ENCODE measurements around the gene ARHGAP10.

The ARHGAP10 gene

DNA sequence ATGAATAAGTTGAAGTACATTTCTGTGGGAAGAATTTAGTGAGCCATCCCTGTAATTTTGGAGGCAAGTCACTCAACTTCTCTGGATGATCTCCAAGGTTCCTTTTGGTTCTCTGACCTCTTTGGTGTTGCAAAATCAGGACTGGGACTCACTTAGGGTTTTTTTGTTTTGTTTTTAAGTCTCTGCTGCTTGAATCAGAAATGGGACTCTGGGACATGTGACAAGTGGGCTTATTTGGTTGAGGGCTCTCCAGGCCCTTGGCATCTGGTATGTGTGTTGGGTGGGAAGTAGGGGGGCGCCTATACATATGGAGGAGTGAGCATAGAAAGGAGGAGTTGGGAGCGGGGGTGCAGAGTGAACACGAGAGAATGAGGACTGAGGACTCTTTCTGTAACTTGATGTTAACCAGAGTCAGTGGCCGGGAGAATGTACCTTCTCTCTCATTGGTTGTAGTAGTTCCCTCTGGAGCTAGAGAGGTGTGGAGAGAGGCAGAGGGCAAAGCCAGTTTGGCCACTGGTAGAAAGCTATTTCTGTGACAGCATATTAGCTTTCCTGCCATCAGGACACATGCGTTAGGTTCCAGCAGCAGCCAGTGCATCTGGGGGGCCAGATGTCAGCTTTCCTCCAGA lies 1.9 kb downstream of the ARHGAP10 start:
- Histone ChIP-seq H4K20me1 (ENCODE audit: insufficient read depth, low read length) (peaks cover 7% of the 10 kb centered on the region; the same call in 1 of the 2 replicates), H3K27me3 (ENCODE audit: insufficient read depth, low read length, poor library complexity) (peaks cover 54% of the 10 kb centered on the region), H3K9me3 (ENCODE audit: insufficient read depth, low read length, severe bottlenecking) (no peaks in the 10 kb centered on the region), H3K4me3 (ENCODE audit: low read depth in 1 of 2, low read length in 2 of 2) (no peak overlapping the region), H3K27ac (ENCODE audit: low read length) (no peak overlapping the region), H3K9ac (ENCODE audit: low read depth, low read length) (no peak overlapping the region), H2AFZ (ENCODE audit: low read depth, low read length) (no peak overlapping the region), H3K79me2 (ENCODE audit: insufficient read depth, low read length) (no peaks in the 10 kb centered on the region), H3K36me3 (ENCODE audit: insufficient read depth, low read length) (no peaks in the 10 kb centered on the region), H3K4me1 (ENCODE audit: insufficient read depth, low read length) (peaks cover 18% of the 10 kb centered on the region), H3K4me2 (ENCODE audit: insufficient read depth, low read length) (no peak overlapping the region)
- TF ChIP-seq, protein P1, sequence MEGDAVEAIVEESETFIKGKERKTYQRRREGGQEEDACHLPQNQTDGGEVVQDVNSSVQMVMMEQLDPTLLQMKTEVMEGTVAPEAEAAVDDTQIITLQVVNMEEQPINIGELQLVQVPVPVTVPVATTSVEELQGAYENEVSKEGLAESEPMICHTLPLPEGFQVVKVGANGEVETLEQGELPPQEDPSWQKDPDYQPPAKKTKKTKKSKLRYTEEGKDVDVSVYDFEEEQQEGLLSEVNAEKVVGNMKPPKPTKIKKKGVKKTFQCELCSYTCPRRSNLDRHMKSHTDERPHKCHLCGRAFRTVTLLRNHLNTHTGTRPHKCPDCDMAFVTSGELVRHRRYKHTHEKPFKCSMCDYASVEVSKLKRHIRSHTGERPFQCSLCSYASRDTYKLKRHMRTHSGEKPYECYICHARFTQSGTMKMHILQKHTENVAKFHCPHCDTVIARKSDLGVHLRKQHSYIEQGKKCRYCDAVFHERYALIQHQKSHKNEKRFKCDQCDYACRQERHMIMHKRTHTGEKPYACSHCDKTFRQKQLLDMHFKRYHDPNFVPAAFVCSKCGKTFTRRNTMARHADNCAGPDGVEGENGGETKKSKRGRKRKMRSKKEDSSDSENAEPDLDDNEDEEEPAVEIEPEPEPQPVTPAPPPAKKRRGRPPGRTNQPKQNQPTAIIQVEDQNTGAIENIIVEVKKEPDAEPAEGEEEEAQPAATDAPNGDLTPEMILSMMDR (IDR thresholded peaks at IDR 0.05; ENCODE audit: borderline replicate concordance, extremely low read depth, low read length, poor library complexity, severe bottlenecking): no peak
- no peak for TF ChIP-seq EZH2 (IDR thresholded peaks at IDR 0.05; ENCODE audit: borderline replicate concordance, low read depth, low read length, severe bottlenecking)
- DNase-seq (no peak), ATAC-seq (ENCODE audit: insufficient read depth, low read depth) (no peak)

DNA sequence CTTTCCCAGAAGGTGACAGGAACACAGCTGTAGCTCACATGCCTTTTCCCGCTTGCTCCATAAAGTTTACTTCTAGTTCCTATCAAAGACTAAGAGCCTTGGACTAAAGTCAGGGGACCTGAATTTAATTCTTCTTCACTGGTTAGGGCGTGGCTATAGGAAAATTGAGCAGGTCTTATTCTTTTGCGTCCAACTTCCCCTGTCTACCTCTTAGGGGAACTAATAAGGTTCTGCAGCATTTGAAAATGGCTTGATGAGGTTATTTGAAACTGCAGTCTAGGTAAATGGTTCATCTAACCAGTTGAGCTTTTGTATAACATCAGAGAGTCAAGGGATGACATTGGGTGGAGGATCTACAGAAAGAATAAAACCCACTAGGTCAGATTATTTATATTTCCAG lies 2.6 kb downstream of the ARHGAP10 start:
- Histone ChIP-seq H3K27ac (ENCODE audit: low read length) (no peak overlapping the region), H4K20me1 (ENCODE audit: insufficient read depth, low read length) (peaks cover 7% of the 10 kb centered on the region; the same call in 1 of the 2 replicates), H2AFZ (ENCODE audit: low read depth, low read length) (no peak overlapping the region), H3K4me2 (ENCODE audit: insufficient read depth, low read length) (no peak overlapping the region), H3K79me2 (ENCODE audit: insufficient read depth, low read length) (no peaks in the 10 kb centered on the region), H3K9ac (ENCODE audit: low read depth, low read length) (no peak overlapping the region), H3K4me3 (ENCODE audit: low read depth in 1 of 2, low read length in 2 of 2) (no peak overlapping the region), H3K4me1 (ENCODE audit: insufficient read depth, low read length) (peaks cover 18% of the 10 kb centered on the region), H3K9me3 (ENCODE audit: insufficient read depth, low read length, severe bottlenecking) (no peaks in the 10 kb centered on the region), H3K27me3 (ENCODE audit: insufficient read depth, low read length, poor library complexity) (peaks cover 54% of the 10 kb centered on the region), H3K36me3 (ENCODE audit: insufficient read depth, low read length) (no peaks in the 10 kb centered on the region)
- DNase-seq (no peak), ATAC-seq (ENCODE audit: insufficient read depth, low read depth) (no peak)
- TF ChIP-seq, protein P1 (IDR thresholded peaks at IDR 0.05; ENCODE audit: borderline replicate concordance, extremely low read depth, low read length, poor library complexity, severe bottlenecking): no peak
- TF ChIP-seq EZH2 (IDR thresholded peaks at IDR 0.05; ENCODE audit: borderline replicate concordance, low read depth, low read length, severe bottlenecking): no peak

DNA sequence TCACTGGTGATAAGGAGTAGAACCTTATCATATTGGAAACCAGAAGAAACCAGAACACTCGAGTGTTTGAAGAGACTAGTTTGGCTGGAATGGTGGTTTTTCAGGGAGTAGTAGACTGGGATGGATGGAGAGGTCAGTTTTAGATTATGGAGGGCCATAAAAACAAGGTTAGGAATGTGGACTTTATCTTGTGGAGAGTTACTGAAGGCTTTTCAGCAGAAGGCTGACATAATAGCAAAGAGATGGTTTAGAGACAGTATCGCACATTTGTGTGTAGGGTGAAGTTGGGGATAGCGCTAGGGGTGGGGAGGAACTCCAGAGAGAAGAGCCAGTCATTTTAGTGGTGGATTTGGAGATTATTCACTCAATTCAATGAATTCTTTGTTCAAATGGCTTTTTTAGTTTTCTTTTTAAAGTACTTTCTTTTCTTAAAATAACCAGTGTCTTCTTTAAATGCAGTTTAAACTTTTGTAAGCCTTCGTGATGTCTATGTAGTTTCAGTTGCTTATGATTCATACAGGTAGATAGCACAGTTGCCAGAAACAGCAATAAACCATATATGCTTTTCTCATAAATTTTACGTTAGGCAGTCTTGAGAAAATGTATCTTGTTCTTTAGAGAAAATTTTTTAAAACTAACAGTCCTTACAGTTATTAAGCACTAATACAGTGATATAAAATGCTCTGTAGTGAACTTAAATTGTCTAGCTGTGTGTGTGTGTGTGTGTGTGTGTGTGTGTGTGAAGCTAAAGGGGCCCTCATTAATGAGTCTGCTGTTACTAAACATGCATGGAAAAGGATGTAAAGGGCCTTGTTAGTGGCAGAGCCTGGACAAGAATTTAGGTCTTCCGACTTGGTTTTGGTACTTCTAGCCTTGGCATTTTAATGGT lies 3.8 kb downstream of the ARHGAP10 start:
- no peak for DNase-seq
- Histone ChIP-seq H3K27me3 (ENCODE audit: insufficient read depth, low read length, poor library complexity) (peaks cover 45% of the 10 kb centered on the region), H3K27ac (ENCODE audit: low read length) (no peak overlapping the region), H3K4me1 (ENCODE audit: insufficient read depth, low read length) (peaks cover 18% of the 10 kb centered on the region), H2AFZ (ENCODE audit: low read depth, low read length) (no peak overlapping the region), H3K4me2 (ENCODE audit: insufficient read depth, low read length) (no peak overlapping the region), H3K79me2 (ENCODE audit: insufficient read depth, low read length) (no peaks in the 10 kb centered on the region), H3K9me3 (ENCODE audit: insufficient read depth, low read length, severe bottlenecking) (no peaks in the 10 kb centered on the region), H4K20me1 (ENCODE audit: insufficient read depth, low read length) (peaks cover 7% of the 10 kb centered on the region; the same call in 1 of the 2 replicates), H3K36me3 (ENCODE audit: insufficient read depth, low read length) (no peaks in the 10 kb centered on the region), H3K9ac (ENCODE audit: low read depth, low read length) (no peak overlapping the region), H3K4me3 (ENCODE audit: low read depth in 1 of 2, low read length in 2 of 2) (no peak overlapping the region)
- no peak for ATAC-seq (ENCODE audit: insufficient read depth, low read depth)
- TF ChIP-seq, protein P1 (IDR thresholded peaks at IDR 0.05; ENCODE audit: borderline replicate concordance, extremely low read depth, low read length, poor library complexity, severe bottlenecking): no peak
- TF ChIP-seq EZH2 (IDR thresholded peaks at IDR 0.05; ENCODE audit: borderline replicate concordance, low read depth, low read length, severe bottlenecking): no peak

Measured in DND-41 (cell line).